HG03060 (cell line): ENCODE data around the gene KIR2DL1.
"Not testable (repeated sequence)": the region's sequence is repeated elsewhere in the genome, so short reads cannot be mapped to it uniquely, and the experiment has no call there.

Source experiments
- ATAC-seq: cut with Tn5 transposase; IDR thresholded peaks from one replicate; pipeline ENCODE4 v1.9.1; 2021; ENCODE audit warnings: low read depth, moderate number of reproducible peaks; ENCODE audit not compliant: unreplicated experiment

Gene KIR2DL1

GRCh38 chr19:54769646-54770045, at the start of gene KIR2DL1:
Gene KIR2DL1, plus strand, starts transcription at chr19:54769793. Its CDS starts 58 bp downstream, at chr19:54769851.
- ATAC-seq, result not testable (repeated sequence)

- ATAC-seq, result no peak
These were observed 45.5 kb upstream of the KIR2DL1 start, which contains the start of gene KIR3DL3 for GRCh38 chr19:54724142-54724541. Gene KIR3DL3, plus strand, starts transcription at chr19:54724442. Its CDS starts 55 bp downstream, at chr19:54724497.

GRCh38 chr19:54724644-54725043, 44.9 kb upstream of the KIR2DL1 start:
- ATAC-seq, result no peak

- ATAC-seq, result no peak
These were observed 44.3 kb upstream of the KIR2DL1 start for GRCh38 chr19:54725321-54725720.

GRCh38 chr19:54727562-54727961, 42.0 kb upstream of the KIR2DL1 start:
- no peak for ATAC-seq

GRCh38 chr19:54728167-54728566, 41.4 kb upstream of the KIR2DL1 start:
- no peak for ATAC-seq

- no peak for ATAC-seq
These were observed 40.0 kb upstream of the KIR2DL1 start for GRCh38 chr19:54729416-54730188.

- no peak for ATAC-seq
These were observed 38.4 kb upstream of the KIR2DL1 start for GRCh38 chr19:54731191-54731590.

- ATAC-seq, result not testable (repeated sequence)
These were observed 31.3 kb upstream of the KIR2DL1 start, which contains the start of gene KIR2DL3 for GRCh38 chr19:54738306-54738705. Gene KIR2DL3, plus strand, starts transcription at chr19:54738513. Its CDS starts 33 bp downstream, at chr19:54738546.

- no peak for ATAC-seq
These were observed 30.9 kb upstream of the KIR2DL1 start for GRCh38 chr19:54738715-54739114.

GRCh38 chr19:54739587-54740497, 29.8 kb upstream of the KIR2DL1 start:
- no peak for ATAC-seq

GRCh38 chr19:54741950-54742349, 27.6 kb upstream of the KIR2DL1 start:
- ATAC-seq, result not testable (repeated sequence)

GRCh38 chr19:54744080-54744479, 25.5 kb upstream of the KIR2DL1 start:
- ATAC-seq, result not testable (repeated sequence)

- not testable (repeated sequence) for ATAC-seq
These were observed 21.8 kb upstream of the KIR2DL1 start for GRCh38 chr19:54747614-54748322.

- ATAC-seq, result not testable (repeated sequence)
These were observed 19.3 kb upstream of the KIR2DL1 start for GRCh38 chr19:54750276-54750675.

- not testable (repeated sequence) for ATAC-seq
These were observed 13.1 kb upstream of the KIR2DL1 start for GRCh38 chr19:54756204-54757110.

- ATAC-seq, result not testable (repeated sequence)
These were observed 11.0 kb upstream of the KIR2DL1 start for GRCh38 chr19:54758577-54758976.

GRCh38 chr19:54764219-54764618, 5.4 kb upstream of the KIR2DL1 start:
- ATAC-seq, result not testable (repeated sequence)

GRCh38 chr19:54766464-54766863, 3.1 kb upstream of the KIR2DL1 start:
- ATAC-seq, result not testable (repeated sequence)
